Tibial nerve (tissue), 4 donors: Measurements from ENCODE around the gene CDX2. TPM values are rescaled to one million over a fixed set of nuclear protein-coding genes. Genes with fewer than 3 reads are reported as not detected.
"Not testable (repeated sequence)": the region's sequence is repeated elsewhere in the genome, so short reads cannot be mapped to it uniquely, and the experiment has no call there.

Experiments
- DNase-seq, 2 donors: peaks; one replicate each; pipeline ENCODE4 v3.0.0-alpha.2; 2019; ENCODE audit warnings: low spot score in 2 of 2
- H3K27ac ChIP-seq, 4 donors: fragments of 200-600 bp; sonication (generic) in 3 of 4; one replicate each; pipeline ENCODE4 v1.5.1; 2017 to 2019; ENCODE audit warnings: mild to moderate bottlenecking in 1 of 4
- H3K27me3 ChIP-seq, 2 donors: fragments of 200-600 bp; sonication (generic) in 1 of 2; one replicate each; pipeline versions ENCODE4 v1.5.1 to v1.6.0; 2017 to 2019
- H3K36me3 ChIP-seq, 3 donors: fragments of 200-600 bp; sonication (generic); one replicate each; pipeline ENCODE4 v1.5.1; 2018 to 2019
- H3K4me1 ChIP-seq, 4 donors: fragments of 200-600 bp; sonication (generic) in 3 of 4; one replicate each; pipeline ENCODE4 v1.5.1; 2017 to 2019
- H3K4me3 ChIP-seq, 4 donors: fragments of 200-600 bp; sonication (generic) in 3 of 4; one replicate each; pipeline ENCODE4 v1.5.1; 2017 to 2019; ENCODE audit warnings: mild to moderate bottlenecking in 1 of 4, moderate library complexity in 1 of 4
- H3K9me3 ChIP-seq, 4 donors: fragments of 200-600 bp; sonication (generic) in 3 of 4; one replicate each; pipeline ENCODE4 v1.5.1; 2017 to 2019
- CTCF ChIP-seq, 5 experiments: fragments of 200-600 bp in 3 of 5; fragments of 450-650 bp in 2 of 5; sonication (generic) in 3 of 5; IDR thresholded peaks; one replicate each; pipeline ENCODE4 v1.5.1; 2016 to 2019; ENCODE audit warnings: antibody characterized with exemption in 5 of 5, mild to moderate bottlenecking in 3 of 5, moderate library complexity in 2 of 5
- EP300 ChIP-seq, 2 donors: sonication (generic); formaldehyde crosslinking; IDR thresholded peaks; one replicate each; pipeline ENCODE4 v1.6.1; 2017; ENCODE audit warnings: antibody characterized with exemption in 2 of 2, mild to moderate bottlenecking in 1 of 2
- POLR2A ChIP-seq, 2 donors: fragments of 450-650 bp; IDR thresholded peaks; one replicate each; pipeline ENCODE4 v1.6.1; 2017; ENCODE audit warnings: antibody characterized with exemption in 2 of 2, mild to moderate bottlenecking in 2 of 2, moderate library complexity in 2 of 2
- WGBS, 2 donors: methylation state at CpG; one replicate each; pipeline ENCODE4 v1.1.5; 2018; 5-methylcytosine and 5-hydroxymethylcytosine counted together
- total RNA-seq, 4 donors: library from RNA; depleted of rRNA; stranded (reverse); fragments of >200 nt; gene quantifications; one replicate each; pipeline ENCODE4 v1.1.0, GENCODE V29; 2016

The CDX2 gene
- total RNA-seq, 4 donors from 2014 or later, result not detected

- no peak for TF ChIP-seq POLR2A (IDR thresholded peaks at IDR 0.05)
- TF ChIP-seq EP300 (IDR thresholded peaks at IDR 0.05), result no peak
- TF ChIP-seq CTCF (IDR thresholded peaks at IDR 0.05), result no peak
- no peaks in the 10 kb centered on the region for H3K4me1 ChIP-seq
- no peak for DNase-seq
- H3K27ac ChIP-seq, result no peak overlapping the region
- no peaks in the 10 kb centered on the region for H3K36me3 ChIP-seq
- 56 to 62% methylated on average over 5 of the region's 5 CpGs for WGBS, 2 donors
- H3K9me3 ChIP-seq, result no peaks in the 10 kb centered on the region
- H3K27me3 ChIP-seq, result peaks cover 0 to 16% of the 10 kb centered on the region in 2 donors
- no peak overlapping the region for H3K4me3 ChIP-seq
Measured at GRCh38 chr13:28010046-28010445, 40.9 kb upstream of the CDX2 start.

- H3K36me3 ChIP-seq, H3K9me3 ChIP-seq, H3K4me3 ChIP-seq, H3K27me3 ChIP-seq, H3K27ac ChIP-seq, H3K4me1 ChIP-seq, DNase-seq: not testable (repeated sequence)
- 93 to 94% methylated on average over 13 of the region's 13 CpGs for WGBS, 2 donors
Measured at GRCh38 chr13:28005016-28005415, 35.9 kb upstream of the CDX2 start.

GRCh38 chr13:28002886-28003698 lies 34.0 kb upstream of the CDX2 start:
- no peak for DNase-seq
- Histone ChIP-seq H3K4me1 (no peaks in the 10 kb centered on the region), H3K9me3 (no peaks in the 10 kb centered on the region), H3K27me3 (no peaks in the 10 kb centered on the region), H3K4me3 (no peak overlapping the region), H3K36me3 (no peaks in the 10 kb centered on the region), H3K27ac (no peak overlapping the region)
- no peak for TF ChIP-seq CTCF (IDR thresholded peaks at IDR 0.05)
- WGBS, 2 donors, result 86 to 87% methylated on average over 6 of the region's 6 CpGs

GRCh38 chr13:28001837-28002473 lies 32.8 kb upstream of the CDX2 start:
- 80 to 81% methylated on average over 19 to 20 of the region's 20 CpGs for WGBS, 2 donors

GRCh38 chr13:28001049-28001448 lies 31.9 kb upstream of the CDX2 start:
- 73 to 79% methylated on average over 4 to 9 of the region's 11 CpGs for WGBS, 2 donors
- H3K4me3 ChIP-seq, result no peak overlapping the region

More at GRCh38 chr13:28001837-28002473, 32.8 kb upstream of the CDX2 start:
- DNase-seq, result no peak
- Histone ChIP-seq H3K27ac (no peak overlapping the region), H3K4me3 (no peak overlapping the region), H3K9me3 (no peaks in the 10 kb centered on the region), H3K27me3 (no peaks in the 10 kb centered on the region), H3K4me1 (no peaks in the 10 kb centered on the region), H3K36me3 (no peaks in the 10 kb centered on the region)
- TF ChIP-seq CTCF (IDR thresholded peaks at IDR 0.05) (no peak), EP300 (IDR thresholded peaks at IDR 0.05) (no peak), POLR2A (IDR thresholded peaks at IDR 0.05) (no peak)

More at GRCh38 chr13:28001049-28001448, 31.9 kb upstream of the CDX2 start:
- H3K27ac ChIP-seq, result no peak overlapping the region
- no peaks in the 10 kb centered on the region for H3K27me3 ChIP-seq
- TF ChIP-seq EP300 (IDR thresholded peaks at IDR 0.05) (no peak), POLR2A (IDR thresholded peaks at IDR 0.05) (no peak), CTCF (IDR thresholded peaks at IDR 0.05) (no peak)
- H3K9me3 ChIP-seq, result no peaks in the 10 kb centered on the region
- H3K4me1 ChIP-seq, result no peaks in the 10 kb centered on the region
- no peak for DNase-seq
- no peaks in the 10 kb centered on the region for H3K36me3 ChIP-seq
